Measurements from ENCODE around the gene GLYATL3.

Gene GLYATL3

GRCh38 chr6:49527320-49527719 is 27.6 kb downstream of the GLYATL3 start:
- H3K4me2 ChIP-seq, result no peak overlapping the region
- no peak for TF ChIP-seq CTCF (conservative IDR thresholded peaks at IDR 0.05; ENCODE audit: low read depth, low read length)
- no peak overlapping the region for H2AFZ ChIP-seq (ENCODE audit: low read depth)
- H3K9ac ChIP-seq, result no peak overlapping the region
- H3K36me3 ChIP-seq (ENCODE audit: insufficient read depth), result no peaks in the 10 kb centered on the region
- no peaks in the 10 kb centered on the region for H4K20me1 ChIP-seq (ENCODE audit: insufficient read depth)
- H3K4me3 ChIP-seq (IDR thresholded peaks at IDR 0.05; ENCODE audit: insufficient read depth, low read depth, low read length), result no peak overlapping the region
- H3K27me3 ChIP-seq (ENCODE audit: insufficient read depth, low read depth), result no peaks in the 10 kb centered on the region
- H3K79me2 ChIP-seq (ENCODE audit: insufficient read depth, low read depth), result no peaks in the 10 kb centered on the region
- H3K27ac ChIP-seq, result no peak overlapping the region
- H3K4me1 ChIP-seq (ENCODE audit: low read depth, poor library complexity, severe bottlenecking), result no peaks in the 10 kb centered on the region

GRCh38 chr6:49528571-49528970 is 28.8 kb downstream of the GLYATL3 start:
- no peak for TF ChIP-seq CTCF (conservative IDR thresholded peaks at IDR 0.05; ENCODE audit: low read depth, low read length)
- H3K27me3 ChIP-seq (ENCODE audit: insufficient read depth, low read depth), result no peaks in the 10 kb centered on the region

GRCh38 chr6:49530141-49530776 is 30.5 kb downstream of the GLYATL3 start:
- H3K4me3 ChIP-seq (IDR thresholded peaks at IDR 0.05; ENCODE audit: insufficient read depth, low read depth, low read length), result no peak overlapping the region
- H3K79me2 ChIP-seq (ENCODE audit: insufficient read depth, low read depth), result no peaks in the 10 kb centered on the region
- no peak for TF ChIP-seq CTCF (conservative IDR thresholded peaks at IDR 0.05; ENCODE audit: low read depth, low read length)
- no peaks in the 10 kb centered on the region for H3K36me3 ChIP-seq (ENCODE audit: insufficient read depth)
- H3K4me2 ChIP-seq, result no peak overlapping the region
- H3K4me1 ChIP-seq (ENCODE audit: low read depth, poor library complexity, severe bottlenecking), result no peaks in the 10 kb centered on the region
- H3K27me3 ChIP-seq (ENCODE audit: insufficient read depth, low read depth), result no peaks in the 10 kb centered on the region
- H2AFZ ChIP-seq (ENCODE audit: low read depth), result no peak overlapping the region
- no peak overlapping the region for H3K9ac ChIP-seq
- no peak overlapping the region for H3K27ac ChIP-seq
- H4K20me1 ChIP-seq (ENCODE audit: insufficient read depth), result no peaks in the 10 kb centered on the region

More at GRCh38 chr6:49528571-49528970, 28.8 kb downstream of the GLYATL3 start:
- Histone ChIP-seq H3K27ac (no peak overlapping the region), H3K9ac (no peak overlapping the region), H3K36me3 (ENCODE audit: insufficient read depth) (no peaks in the 10 kb centered on the region), H4K20me1 (ENCODE audit: insufficient read depth) (no peaks in the 10 kb centered on the region), H3K4me2 (no peak overlapping the region), H3K79me2 (ENCODE audit: insufficient read depth, low read depth) (no peaks in the 10 kb centered on the region), H3K4me1 (ENCODE audit: low read depth, poor library complexity, severe bottlenecking) (no peaks in the 10 kb centered on the region), H2AFZ (ENCODE audit: low read depth) (no peak overlapping the region), H3K4me3 (IDR thresholded peaks at IDR 0.05; ENCODE audit: insufficient read depth, low read depth, low read length) (no peak overlapping the region)

- Histone ChIP-seq H3K36me3 (ENCODE audit: insufficient read depth) (no peaks in the 10 kb centered on the region), H3K4me2 (peak overlapping the region; percentile 51; the same call in 1 of the 2 replicates), H3K79me2 (ENCODE audit: insufficient read depth, low read depth) (no peaks in the 10 kb centered on the region), H3K4me1 (ENCODE audit: low read depth, poor library complexity, severe bottlenecking) (no peaks in the 10 kb centered on the region), H3K27me3 (ENCODE audit: insufficient read depth, low read depth) (no peaks in the 10 kb centered on the region), H2AFZ (ENCODE audit: low read depth) (peak overlapping the region; percentile 60), H3K4me3 (IDR thresholded peaks at IDR 0.05; ENCODE audit: insufficient read depth, low read depth, low read length) (no peak overlapping the region), H4K20me1 (ENCODE audit: insufficient read depth) (no peaks in the 10 kb centered on the region), H3K27ac (no peak overlapping the region), H3K9ac (no peak overlapping the region)
- peak; percentile 89 for TF ChIP-seq CTCF (conservative IDR thresholded peaks at IDR 0.05; ENCODE audit: low read depth, low read length)
These were observed 32.2 kb downstream of the GLYATL3 start for GRCh38 chr6:49531774-49532569.
